ENCODE results near the gene PRXL2C. TPM values are rescaled to one million over a fixed set of nuclear protein-coding genes. Genes with fewer than 3 reads are reported as not detected.
A peak's percentile ranks its signal among the peaks of the same experiment; 100 is the strongest.
"Not testable (repeated sequence)": the region's sequence is repeated elsewhere in the genome, so short reads cannot be mapped to it uniquely, and the experiment has no call there.

PRXL2C gene
- total and polyA plus RNA-seq, 2 donors, result 4.7 to 10.6 TPM

DNA sequence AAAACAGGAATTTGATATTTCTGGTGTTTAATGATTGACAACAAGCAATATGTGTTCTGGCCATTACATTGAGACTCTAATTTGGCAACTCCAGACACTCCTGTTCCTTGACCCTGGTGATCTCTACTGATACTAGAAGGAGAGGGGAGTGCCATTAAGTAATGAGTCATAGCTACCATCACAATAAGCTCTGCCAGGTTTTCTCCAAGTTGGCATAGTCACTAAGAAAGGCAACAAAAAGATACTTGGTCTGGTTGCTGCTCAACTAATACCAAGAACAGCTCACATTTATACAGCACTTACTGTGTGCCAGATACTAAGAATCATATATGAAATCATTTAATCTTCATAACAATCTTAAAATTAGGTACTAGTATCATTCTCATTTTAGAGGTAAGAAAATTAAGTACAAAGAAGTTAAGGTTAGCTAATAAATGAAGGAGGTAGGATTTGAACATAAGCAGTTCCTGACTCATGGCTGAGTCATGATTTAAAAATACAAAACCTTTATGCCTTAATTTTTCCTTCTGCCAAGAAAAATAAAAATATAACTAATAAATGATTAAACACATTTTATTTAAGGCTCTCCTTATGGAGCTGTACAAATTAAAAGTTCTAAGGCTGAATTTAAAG, 19.9 kb upstream of the PRXL2C start:
- H3K4me3 ChIP-seq (ENCODE audit: low read length in 2 of 2), result no peak overlapping the region
- H3K4me1 ChIP-seq (ENCODE audit: control insufficient read depth in 2 of 2, insufficient read depth in 2 of 2, low read length in 2 of 2), result no peaks in the 10 kb centered on the region
- no peak overlapping the region for H3K27ac ChIP-seq (ENCODE audit: low read depth in 1 of 2, low read length in 1 of 2)
- H3K9me3 ChIP-seq (ENCODE audit: control insufficient read depth in 2 of 2, insufficient read depth in 1 of 2, low read length in 1 of 2), result no peaks in the 10 kb centered on the region
- DNase-seq (ENCODE audit: low read depth in 6 of 9, low spot score in 9 of 9), result no peak
- no peaks in the 10 kb centered on the region for H3K27me3 ChIP-seq (ENCODE audit: control insufficient read depth in 2 of 2, insufficient read depth in 1 of 2, low read length in 1 of 2)
- no peaks in the 10 kb centered on the region for H3K36me3 ChIP-seq (ENCODE audit: control insufficient read depth in 2 of 2, insufficient read depth in 2 of 2, low read length in 1 of 2)

DNA sequence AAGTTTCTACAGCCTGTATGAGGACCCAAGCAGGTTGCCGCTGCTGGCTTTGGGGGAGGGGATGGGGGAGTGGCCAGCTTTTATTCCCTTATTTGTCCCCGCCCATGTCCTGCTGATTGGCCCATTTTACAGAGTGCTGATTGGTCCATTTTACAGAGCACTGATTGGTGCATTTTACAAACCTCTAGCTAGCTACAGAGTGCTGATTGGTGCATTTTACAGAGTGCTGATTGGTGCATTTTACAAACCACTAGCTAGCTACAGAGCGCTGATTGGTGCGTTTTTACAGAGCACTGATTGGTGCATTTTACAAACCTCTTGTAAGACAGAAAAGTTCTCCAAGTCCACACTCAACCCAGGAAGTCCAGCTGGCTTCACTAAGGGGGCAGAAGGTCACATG, 18.7 kb upstream of the PRXL2C start:
- not testable (repeated sequence) for H3K27me3 ChIP-seq (ENCODE audit: control insufficient read depth in 2 of 2, insufficient read depth in 1 of 2, low read length in 1 of 2); H3K4me3 ChIP-seq (ENCODE audit: low read length in 2 of 2); H3K9me3 ChIP-seq (ENCODE audit: control insufficient read depth in 2 of 2, insufficient read depth in 1 of 2, low read length in 1 of 2); H3K27ac ChIP-seq (ENCODE audit: low read depth in 1 of 2, low read length in 1 of 2); H3K36me3 ChIP-seq (ENCODE audit: control insufficient read depth in 2 of 2, insufficient read depth in 2 of 2, low read length in 1 of 2); H3K4me1 ChIP-seq (ENCODE audit: control insufficient read depth in 2 of 2, insufficient read depth in 2 of 2, low read length in 2 of 2); DNase-seq (ENCODE audit: low read depth in 6 of 9, low spot score in 9 of 9)
- 95% methylated on average over 4 of the region's 4 CpGs for WGBS

DNA sequence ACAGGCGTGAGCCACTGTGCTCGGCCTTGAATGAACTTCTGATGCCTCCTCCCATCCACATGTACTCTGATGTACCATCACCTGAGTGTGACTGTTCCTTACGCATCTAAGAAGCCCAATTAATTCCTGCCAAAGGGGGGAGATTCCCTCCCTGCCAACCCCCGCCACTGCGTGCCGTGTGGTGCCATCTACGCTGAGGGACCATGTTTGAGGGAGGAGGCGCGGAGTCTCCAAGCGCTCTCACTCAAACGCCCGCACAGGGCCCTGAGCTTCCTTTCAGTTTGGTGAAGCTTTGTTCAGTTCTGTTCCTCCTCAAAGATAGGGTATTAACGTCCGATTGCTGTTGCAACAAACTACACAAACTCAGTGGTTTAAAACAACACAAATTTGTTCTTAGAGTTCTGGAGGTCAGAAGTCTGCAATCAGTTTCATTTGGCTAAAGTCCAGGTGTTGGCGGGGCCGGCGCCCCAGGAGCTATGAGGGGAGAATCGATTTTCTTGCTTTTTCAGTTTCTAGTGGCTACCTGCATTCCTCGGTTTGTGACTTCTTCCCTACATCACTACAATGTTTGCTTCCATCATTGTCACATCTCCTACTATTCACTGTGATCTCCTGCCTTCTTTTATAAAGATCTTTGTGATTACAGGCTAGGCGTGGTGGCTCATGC, 13.9 kb upstream of the PRXL2C start:
- no peak overlapping the region for H3K27ac ChIP-seq (ENCODE audit: low read depth in 1 of 2, low read length in 1 of 2)
- no peaks in the 10 kb centered on the region for H3K9me3 ChIP-seq (ENCODE audit: control insufficient read depth in 2 of 2, insufficient read depth in 1 of 2, low read length in 1 of 2)
- H3K4me1 ChIP-seq (ENCODE audit: control insufficient read depth in 2 of 2, insufficient read depth in 2 of 2, low read length in 2 of 2), result no peaks in the 10 kb centered on the region
- WGBS, result 96% methylated on average over 20 of the region's 20 CpGs
- H3K4me3 ChIP-seq (ENCODE audit: low read length in 2 of 2), result no peak overlapping the region
- DNase-seq (ENCODE audit: low read depth in 6 of 9, low spot score in 9 of 9), result no peak
- no peaks in the 10 kb centered on the region for H3K27me3 ChIP-seq (ENCODE audit: control insufficient read depth in 2 of 2, insufficient read depth in 1 of 2, low read length in 1 of 2)
- no peaks in the 10 kb centered on the region for H3K36me3 ChIP-seq (ENCODE audit: control insufficient read depth in 2 of 2, insufficient read depth in 2 of 2, low read length in 1 of 2)

DNA sequence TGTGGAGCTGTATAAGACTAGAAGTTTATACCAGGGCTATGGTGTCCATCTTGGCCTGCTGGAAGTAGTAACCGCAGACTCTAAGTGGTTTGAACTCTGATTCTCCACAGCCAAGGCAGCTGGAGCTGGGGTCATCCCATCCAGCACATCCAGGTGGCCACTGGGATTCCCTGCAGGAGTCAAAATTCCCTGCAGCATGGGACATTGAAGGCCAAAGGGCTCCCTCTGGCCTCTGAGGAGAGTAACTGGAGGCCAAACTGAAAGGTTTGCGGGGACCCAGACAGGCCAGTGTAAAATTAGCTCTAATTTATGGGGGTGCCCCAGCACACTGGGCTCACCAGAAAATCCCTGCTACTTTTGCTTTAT, 12.2 kb upstream of the PRXL2C start:
- Histone ChIP-seq H3K36me3 (ENCODE audit: control insufficient read depth in 2 of 2, insufficient read depth in 2 of 2, low read length in 1 of 2) (no peaks in the 10 kb centered on the region), H3K9me3 (ENCODE audit: control insufficient read depth in 2 of 2, insufficient read depth in 1 of 2, low read length in 1 of 2) (no peaks in the 10 kb centered on the region), H3K27me3 (ENCODE audit: control insufficient read depth in 2 of 2, insufficient read depth in 1 of 2, low read length in 1 of 2) (no peaks in the 10 kb centered on the region), H3K27ac (ENCODE audit: low read depth in 1 of 2, low read length in 1 of 2) (no peak overlapping the region), H3K4me3 (ENCODE audit: low read length in 2 of 2) (no peak overlapping the region), H3K4me1 (ENCODE audit: control insufficient read depth in 2 of 2, insufficient read depth in 2 of 2, low read length in 2 of 2) (no peaks in the 10 kb centered on the region)
- no peak for DNase-seq (ENCODE audit: low read depth in 6 of 9, low spot score in 9 of 9)
- 98% methylated on average over 2 of the region's 2 CpGs for WGBS

DNA sequence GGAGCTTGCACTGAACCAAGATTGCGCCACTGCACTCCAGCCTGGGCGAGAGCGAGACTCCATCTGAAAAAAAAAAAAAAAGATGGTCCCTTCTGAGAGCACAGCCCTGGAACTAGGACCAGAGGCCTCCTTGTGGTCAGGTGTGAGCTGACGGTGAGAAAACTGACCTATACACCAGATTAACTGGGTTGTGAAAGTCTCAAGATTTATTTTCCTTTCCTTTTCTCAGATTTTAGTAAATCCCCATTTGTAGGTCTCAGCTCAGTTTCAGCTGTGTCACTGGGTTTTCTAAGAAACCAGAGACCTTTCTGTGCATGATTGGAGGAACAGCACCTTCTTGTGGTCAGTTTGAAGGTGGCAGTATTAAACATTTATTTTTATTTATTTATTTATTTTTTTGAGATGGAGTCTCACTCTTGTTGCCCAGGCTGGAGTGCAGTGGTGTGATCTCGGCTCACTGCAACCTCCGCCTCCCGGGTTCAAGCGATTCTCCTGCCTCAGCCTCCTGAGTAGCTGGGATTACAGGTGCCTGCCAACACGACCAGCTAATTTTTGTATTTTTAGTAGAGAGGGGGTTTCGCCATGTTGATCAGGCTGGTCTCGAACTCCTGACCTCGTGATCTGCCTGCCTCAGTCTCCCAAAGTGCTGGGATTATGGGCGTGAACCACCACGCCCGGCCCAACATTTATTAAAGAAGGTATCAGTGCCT, 11.7 kb upstream of the PRXL2C start:
- WGBS, result 90% methylated on average over 15 of the region's 15 CpGs
- H3K27ac ChIP-seq (ENCODE audit: low read depth in 1 of 2, low read length in 1 of 2); H3K4me1 ChIP-seq (ENCODE audit: control insufficient read depth in 2 of 2, insufficient read depth in 2 of 2, low read length in 2 of 2); H3K4me3 ChIP-seq (ENCODE audit: low read length in 2 of 2); H3K36me3 ChIP-seq (ENCODE audit: control insufficient read depth in 2 of 2, insufficient read depth in 2 of 2, low read length in 1 of 2); H3K9me3 ChIP-seq (ENCODE audit: control insufficient read depth in 2 of 2, insufficient read depth in 1 of 2, low read length in 1 of 2); H3K27me3 ChIP-seq (ENCODE audit: control insufficient read depth in 2 of 2, insufficient read depth in 1 of 2, low read length in 1 of 2): not testable (repeated sequence)
- DNase-seq (ENCODE audit: low read depth in 6 of 9, low spot score in 9 of 9), result peak in 2 of 9 donors; percentile 13 to 36

DNA sequence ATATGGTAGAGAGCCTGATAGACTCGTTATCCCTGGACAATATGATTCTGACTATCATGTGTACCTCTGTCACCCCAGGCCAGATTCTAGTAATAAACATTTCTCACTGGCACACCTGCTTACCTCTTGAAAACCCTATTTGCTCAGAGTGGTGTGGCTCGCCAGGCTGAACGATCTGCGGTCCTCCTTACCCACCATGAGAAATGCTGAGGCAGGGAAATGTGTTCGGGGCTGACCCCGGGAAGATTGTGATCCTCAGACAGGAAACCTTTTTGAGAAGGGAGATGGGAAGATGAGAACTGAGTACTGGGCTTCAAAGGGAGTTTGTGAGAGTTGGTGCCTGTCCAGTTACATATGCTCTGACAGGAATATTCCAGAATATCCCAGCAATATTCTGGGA, 10.7 kb upstream of the PRXL2C start:
- H3K9me3 ChIP-seq (ENCODE audit: control insufficient read depth in 2 of 2, insufficient read depth in 1 of 2, low read length in 1 of 2), result no peaks in the 10 kb centered on the region

DNA sequence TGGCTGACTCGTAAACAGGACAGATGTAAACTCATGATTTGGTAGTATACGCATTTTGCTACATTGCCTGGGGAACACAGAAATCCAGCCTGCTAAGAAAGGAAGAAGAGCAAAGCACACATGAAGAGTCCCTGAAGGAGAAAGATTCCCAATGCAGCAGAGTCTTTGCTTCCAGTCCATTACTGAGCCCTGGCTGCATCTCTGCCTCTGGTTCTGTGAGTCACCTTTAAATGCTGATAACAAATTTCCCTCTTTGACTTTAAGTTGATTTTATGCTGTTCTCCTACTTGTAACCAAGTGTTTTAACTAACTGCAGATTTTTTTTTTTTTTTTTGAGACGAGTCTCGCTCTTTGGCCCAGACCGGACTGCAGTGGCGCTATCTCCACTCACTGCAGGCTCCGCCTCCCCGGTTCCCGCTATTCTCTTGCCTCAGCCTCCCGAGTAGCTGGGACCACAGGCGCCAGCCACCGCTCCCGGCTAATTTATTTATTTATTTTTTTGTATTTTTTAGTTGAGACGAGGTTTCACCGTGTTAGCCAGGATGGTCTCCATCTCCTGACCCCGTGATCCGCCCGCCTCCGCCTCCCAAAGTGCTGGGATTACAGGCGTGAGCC, 8.5 kb upstream of the PRXL2C start:
- H3K27me3 ChIP-seq (ENCODE audit: control insufficient read depth in 2 of 2, insufficient read depth in 1 of 2, low read length in 1 of 2), result peaks cover 0 to 2% of the 10 kb centered on the region in 2 donors
- no peak for DNase-seq (ENCODE audit: low read depth in 6 of 9, low spot score in 9 of 9)
- no peaks in the 10 kb centered on the region for H3K36me3 ChIP-seq (ENCODE audit: control insufficient read depth in 2 of 2, insufficient read depth in 2 of 2, low read length in 1 of 2)
- 98% methylated on average over 20 of the region's 20 CpGs for WGBS
- no peaks in the 10 kb centered on the region for H3K4me1 ChIP-seq (ENCODE audit: control insufficient read depth in 2 of 2, insufficient read depth in 2 of 2, low read length in 2 of 2)
- H3K9me3 ChIP-seq (ENCODE audit: control insufficient read depth in 2 of 2, insufficient read depth in 1 of 2, low read length in 1 of 2), result no peaks in the 10 kb centered on the region
- H3K27ac ChIP-seq (ENCODE audit: low read depth in 1 of 2, low read length in 1 of 2), result no peak overlapping the region
- no peak overlapping the region for H3K4me3 ChIP-seq (ENCODE audit: low read length in 2 of 2)

More for the DNA sequence above, 10.7 kb upstream of the PRXL2C start:
- Histone ChIP-seq H3K4me1 (ENCODE audit: control insufficient read depth in 2 of 2, insufficient read depth in 2 of 2, low read length in 2 of 2) (no peaks in the 10 kb centered on the region), H3K36me3 (ENCODE audit: control insufficient read depth in 2 of 2, insufficient read depth in 2 of 2, low read length in 1 of 2) (no peaks in the 10 kb centered on the region), H3K27me3 (ENCODE audit: control insufficient read depth in 2 of 2, insufficient read depth in 1 of 2, low read length in 1 of 2) (no peaks in the 10 kb centered on the region), H3K4me3 (ENCODE audit: low read length in 2 of 2) (no peak overlapping the region), H3K27ac (ENCODE audit: low read depth in 1 of 2, low read length in 1 of 2) (no peak overlapping the region)
- no peak for DNase-seq (ENCODE audit: low read depth in 6 of 9, low spot score in 9 of 9)
- WGBS, result 93% methylated on average over 6 of the region's 6 CpGs

DNA sequence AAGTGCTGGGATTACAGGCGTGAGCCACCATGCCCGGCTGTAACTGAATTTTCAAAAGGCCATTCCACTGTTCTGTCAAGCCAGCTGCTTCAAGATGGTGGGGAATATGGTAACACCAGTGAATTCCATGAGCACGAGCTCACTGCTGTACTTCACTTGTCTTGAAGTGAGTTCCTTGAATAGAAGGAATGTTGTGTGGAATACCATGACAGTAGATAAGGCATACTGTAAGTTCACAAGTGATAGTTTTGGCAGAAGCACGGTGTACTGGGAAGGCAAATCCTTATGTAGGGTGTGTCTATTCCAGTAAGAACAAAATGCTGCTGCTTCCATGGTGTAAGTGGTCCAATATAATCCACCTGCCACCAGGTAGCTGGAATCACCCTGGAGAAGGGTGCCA, 6.6 kb upstream of the PRXL2C start:
- H3K27ac ChIP-seq (ENCODE audit: low read depth in 1 of 2, low read length in 1 of 2), result no peak overlapping the region
- 95% methylated on average over 4 of the region's 4 CpGs for WGBS
- H3K4me3 ChIP-seq (ENCODE audit: low read length in 2 of 2), result no peak overlapping the region
- H3K27me3 ChIP-seq (ENCODE audit: control insufficient read depth in 2 of 2, insufficient read depth in 1 of 2, low read length in 1 of 2), result peaks cover 0 to 8% of the 10 kb centered on the region in 2 donors
- no peak for DNase-seq (ENCODE audit: low read depth in 6 of 9, low spot score in 9 of 9)
- no peaks in the 10 kb centered on the region for H3K4me1 ChIP-seq (ENCODE audit: control insufficient read depth in 2 of 2, insufficient read depth in 2 of 2, low read length in 2 of 2)
- no peaks in the 10 kb centered on the region for H3K9me3 ChIP-seq (ENCODE audit: control insufficient read depth in 2 of 2, insufficient read depth in 1 of 2, low read length in 1 of 2)
- H3K36me3 ChIP-seq (ENCODE audit: control insufficient read depth in 2 of 2, insufficient read depth in 2 of 2, low read length in 1 of 2), result no peaks in the 10 kb centered on the region

DNA sequence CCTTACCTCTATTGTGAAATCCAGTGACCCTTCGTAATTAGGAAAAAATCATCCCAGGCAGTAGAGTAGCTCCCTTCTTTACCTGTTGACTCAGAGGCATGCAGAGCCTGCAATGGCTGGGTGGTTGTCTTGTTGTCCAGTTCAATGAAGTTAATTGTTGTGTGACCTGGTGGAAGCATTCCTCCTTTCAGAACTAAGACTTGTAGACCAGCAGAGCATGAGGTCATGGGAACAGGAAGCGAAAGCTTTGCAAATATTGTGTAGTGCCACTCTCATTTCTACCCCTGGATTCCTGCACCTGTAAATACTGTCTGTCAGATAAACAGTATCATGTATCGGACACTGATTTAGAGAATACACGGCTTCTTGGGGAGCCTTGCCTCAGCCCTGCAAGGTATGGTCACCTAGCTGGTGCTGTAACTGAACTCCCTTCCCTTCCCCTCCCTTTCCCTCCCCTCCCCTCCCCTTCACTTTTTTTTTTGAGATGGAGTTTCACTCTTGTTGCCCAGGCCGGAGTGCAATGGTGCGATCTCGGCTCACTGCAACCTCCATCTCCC, 5.7 kb upstream of the PRXL2C start:
- no peaks in the 10 kb centered on the region for H3K36me3 ChIP-seq (ENCODE audit: control insufficient read depth in 2 of 2, insufficient read depth in 2 of 2, low read length in 1 of 2)
- peaks cover 0 to under 1% of the 10 kb centered on the region in 2 donors for H3K4me1 ChIP-seq (ENCODE audit: control insufficient read depth in 2 of 2, insufficient read depth in 2 of 2, low read length in 2 of 2)
- WGBS, result 94% methylated on average over 7 of the region's 7 CpGs
- no peaks in the 10 kb centered on the region for H3K9me3 ChIP-seq (ENCODE audit: control insufficient read depth in 2 of 2, insufficient read depth in 1 of 2, low read length in 1 of 2)
- H3K27ac ChIP-seq (ENCODE audit: low read depth in 1 of 2, low read length in 1 of 2), result no peak overlapping the region
- peaks cover 2 to 16% of the 10 kb centered on the region in 2 donors for H3K27me3 ChIP-seq (ENCODE audit: control insufficient read depth in 2 of 2, insufficient read depth in 1 of 2, low read length in 1 of 2)
- no peak overlapping the region for H3K4me3 ChIP-seq (ENCODE audit: low read length in 2 of 2)
- DNase-seq (ENCODE audit: low read depth in 6 of 9, low spot score in 9 of 9), result no peak
